Smooth muscle cell (in vitro differentiated cells): ENCODE measurements around the gene NRN1. TPM values are rescaled to one million over a fixed set of nuclear protein-coding genes. Genes with fewer than 3 reads are reported as not detected.
"Not testable (repeated sequence)": the region's sequence is repeated elsewhere in the genome, so short reads cannot be mapped to it uniquely, and the experiment has no call there.

ENCODE experiments used
- DNase-seq: peaks from one replicate; lab custom pipeline; 2025; ENCODE audit not compliant: unreplicated experiment; lab: John Stamatoyannopoulos, UW
- H2AFZ ChIP-seq: fragments of 200-600 bp; sonication (generic); 2 replicates; pipeline ENCODE4 v1.6.0; 2016; ENCODE audit warnings: antibody characterized with exemption, low read depth, mild to moderate bottlenecking
- H3F3A ChIP-seq: fragments of 200-600 bp; sonication (generic); 2 replicates; pipeline ENCODE4 v1.6.0; 2017; ENCODE audit warnings: antibody characterized with exemption, low read depth
- H3K27ac ChIP-seq: fragments of 200-600 bp; sonication (generic); 2 replicates; pipeline ENCODE4 v1.5.1; 2016; ENCODE audit warnings: low read depth, mild to moderate bottlenecking
- H3K27me3 ChIP-seq: fragments of 200-600 bp; sonication (generic); 2 replicates; pipeline ENCODE4 v1.6.1; 2016; ENCODE audit warnings: low read depth, mild to moderate bottlenecking
- H3K36me3 ChIP-seq: fragments of 200-600 bp; sonication (generic); 2 replicates; pipeline ENCODE4 v1.5.1; 2016; ENCODE audit warnings: low read depth
- H3K4me1 ChIP-seq: fragments of 200-600 bp; sonication (generic); 2 replicates; pipeline ENCODE4 v1.5.1; 2016; ENCODE audit warnings: low read depth
- H3K4me2 ChIP-seq: fragments of 200-600 bp; sonication (generic); 2 replicates; pipeline ENCODE4 v1.6.0; 2016; ENCODE audit warnings: mild to moderate bottlenecking
- H3K4me3 ChIP-seq: fragments of 200-600 bp; sonication (generic); 2 replicates; pipeline ENCODE4 v1.5.1; 2016; ENCODE audit warnings: mild to moderate bottlenecking
- H3K79me2 ChIP-seq: fragments of 200-600 bp; sonication (generic); 2 replicates; pipeline ENCODE4 v1.6.0; 2016; ENCODE audit warnings: low read depth, mild to moderate bottlenecking
- H3K9ac ChIP-seq: fragments of 200-600 bp; sonication (generic); 2 replicates; pipeline ENCODE4 v1.6.0; 2016; ENCODE audit warnings: low read depth
- H3K9me3 ChIP-seq: fragments of 200-600 bp; sonication (generic); replicated peaks from 2 replicates; pipeline ENCODE4 v1.5.1; 2016; ENCODE audit warnings: low read depth
- H4K20me1 ChIP-seq: fragments of 200-600 bp; sonication (generic); 2 replicates; pipeline ENCODE4 v1.6.0; 2016; ENCODE audit warnings: low read depth
- CTCF ChIP-seq: fragments of 200-600 bp; sonication (generic); IDR thresholded peaks from 2 replicates; pipeline ENCODE4 v1.5.1; 2017; ENCODE audit warnings: borderline replicate concordance, mild to moderate bottlenecking, antibody characterized with exemption; ENCODE audit not compliant: insufficient read depth, poor library complexity, severe bottlenecking
- WGBS: methylation state at CpG from one replicate; pipeline ENCODE4 v1.1.7; 2016; ENCODE audit warnings: low lambda C conversion rate; 5-methylcytosine and 5-hydroxymethylcytosine counted together
- polyA plus RNA-seq: library from polyadenylated mRNA; unstranded; fragments of >200 nt; fragmentation: Nextera tagmentation; extraction: Ambion mirVana; gene quantifications from 2 replicates; pipeline ENCODE4 v1.2.1, GENCODE V29; 2016
- total RNA-seq: library from RNA; depleted of rRNA; stranded (reverse); fragments of >200 nt; gene quantifications from 2 replicates; pipeline ENCODE4 v1.2.3, GENCODE V29; 2014

Gene NRN1
- total and polyA plus RNA-seq, 2 experiments from 2014 or later: 0.27 TPM; not detected in 1

DNA sequence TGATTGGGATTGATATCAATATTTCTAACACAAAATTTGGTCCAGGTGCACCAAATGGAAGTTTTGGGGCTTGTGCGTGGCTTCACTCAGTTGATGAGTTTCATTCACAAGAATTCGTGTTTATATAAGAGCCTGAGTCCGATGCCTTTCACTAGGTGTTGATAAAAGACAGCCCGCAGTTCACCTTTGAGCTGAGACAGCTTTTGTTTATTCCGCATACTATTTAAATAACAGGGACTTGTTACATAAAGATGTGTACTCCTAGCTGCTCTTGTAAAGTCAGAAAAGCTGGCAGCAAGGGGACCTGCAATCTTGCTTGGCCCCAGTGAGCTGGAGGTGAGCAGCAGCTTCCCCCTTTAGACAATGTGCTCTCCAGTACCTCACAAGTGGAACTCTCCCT lies 19.0 kb upstream of the NRN1 start:
- TF ChIP-seq CTCF: no peak
- 69% methylated on average over 5 of the region's 5 CpGs for WGBS

GRCh38 chr6:6024220-6024619 lies 17.5 kb upstream of the NRN1 start:
- Histone ChIP-seq H3K4me1 (no peaks in the 10 kb centered on the region), H3K79me2 (no peaks in the 10 kb centered on the region), H4K20me1 (no peaks in the 10 kb centered on the region), H3K4me2 (no peak overlapping the region), H2AFZ (no peak overlapping the region), H3F3A (no peaks in the 10 kb centered on the region), H3K27me3 (peaks cover 34% of the 10 kb centered on the region), H3K9ac (no peak overlapping the region), H3K9me3 (no peaks in the 10 kb centered on the region), H3K4me3 (no peak overlapping the region), H3K36me3 (no peaks in the 10 kb centered on the region), H3K27ac (no peak overlapping the region)
- DNase-seq: no peak
- no peak for TF ChIP-seq CTCF
- WGBS: 76% methylated on average over 5 of the region's 5 CpGs

More for the DNA sequence above, 19.0 kb upstream of the NRN1 start:
- Histone ChIP-seq H3K4me1 (no peaks in the 10 kb centered on the region), H4K20me1 (no peaks in the 10 kb centered on the region), H3K4me2 (no peak overlapping the region), H3K36me3 (no peaks in the 10 kb centered on the region), H3K4me3 (no peak overlapping the region), H3K27ac (no peak overlapping the region), H2AFZ (no peak overlapping the region), H3K27me3 (peaks cover 23% of the 10 kb centered on the region), H3F3A (no peaks in the 10 kb centered on the region), H3K79me2 (no peaks in the 10 kb centered on the region), H3K9ac (no peak overlapping the region), H3K9me3 (no peaks in the 10 kb centered on the region)
- DNase-seq: no peak

DNA sequence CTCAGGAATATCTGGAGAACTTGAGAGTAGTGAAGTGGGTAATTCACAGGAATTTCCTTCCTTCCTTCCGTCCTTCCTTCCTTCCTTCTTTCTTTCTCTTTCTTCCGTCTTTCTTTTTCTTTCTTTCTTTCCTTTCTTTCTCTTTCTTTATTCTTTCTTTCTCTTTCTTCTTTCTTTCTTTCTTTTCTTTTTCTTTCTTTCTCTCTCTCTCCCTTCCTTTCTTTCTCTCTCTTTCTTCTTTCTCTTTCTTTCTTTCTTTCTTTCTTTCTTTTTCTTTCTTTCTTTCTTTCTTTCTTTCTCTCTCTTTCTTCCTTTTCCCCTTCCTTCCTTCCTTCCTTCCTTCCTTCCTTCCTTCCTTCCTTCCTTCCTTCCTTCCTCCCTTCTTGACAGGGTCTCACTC lies 16.1 kb upstream of the NRN1 start:
- not testable (repeated sequence) for H3K9ac ChIP-seq, H3K9me3 ChIP-seq, H4K20me1 ChIP-seq, H3K79me2 ChIP-seq, H2AFZ ChIP-seq, H3F3A ChIP-seq, H3K27ac ChIP-seq, H3K4me2 ChIP-seq, H3K4me3 ChIP-seq, H3K36me3 ChIP-seq, H3K4me1 ChIP-seq, DNase-seq
- 44% methylated on average over 2 of the region's 2 CpGs for WGBS
- H3K27me3 ChIP-seq: peaks cover 42% of the 10 kb centered on the region

DNA sequence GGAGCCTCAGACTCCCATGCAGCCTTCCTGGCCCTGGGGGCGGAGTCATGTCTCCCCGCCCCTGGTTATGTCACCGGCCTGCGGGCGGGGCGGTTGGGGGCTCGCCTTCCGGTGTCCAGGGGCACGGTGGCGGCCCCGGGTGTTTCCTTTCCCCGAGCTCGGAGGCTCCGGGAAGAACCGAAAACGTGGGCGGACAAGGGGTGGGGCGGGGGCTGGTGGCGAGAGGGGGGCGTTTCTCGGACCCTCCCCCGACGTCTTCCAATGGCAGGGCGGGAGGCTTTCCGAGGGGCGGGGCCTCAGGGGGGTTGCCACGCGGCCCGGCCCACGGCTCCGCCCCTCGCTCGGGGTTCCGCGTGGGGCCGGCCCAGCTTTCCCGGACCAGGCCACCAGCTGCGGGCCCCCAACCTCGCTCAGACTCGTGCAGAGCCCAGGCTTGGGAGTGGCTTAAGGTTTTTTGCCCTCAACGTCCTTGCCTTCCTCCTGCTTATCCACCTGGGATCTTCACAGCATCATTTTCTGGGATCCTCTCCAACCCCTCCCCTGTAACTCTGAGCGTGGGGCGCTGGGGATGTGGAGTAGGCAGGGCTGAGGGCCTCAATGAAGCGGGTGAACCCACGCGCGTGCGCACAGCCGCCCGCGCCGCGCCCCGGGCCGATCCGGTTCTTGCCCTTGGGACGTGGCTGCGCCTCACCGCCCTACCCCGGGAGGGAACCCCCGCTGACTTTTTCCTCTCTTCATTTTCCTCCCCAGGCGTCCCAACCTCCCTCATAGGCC lies 2.1 kb upstream of the NRN1 start:
- Histone ChIP-seq H3K4me1 (peaks cover 37% of the 10 kb centered on the region), H3K4me3 (peak overlapping the region; percentile 57), H3K36me3 (no peaks in the 10 kb centered on the region), H3K4me2 (peak overlapping the region; percentile 84), H3K9me3 (no peaks in the 10 kb centered on the region), H3K79me2 (no peaks in the 10 kb centered on the region), H3K27me3 (peaks cover 97% of the 10 kb centered on the region), H4K20me1 (no peaks in the 10 kb centered on the region), H2AFZ (peak overlapping the region; percentile 67), H3K27ac (no peak overlapping the region), H3F3A (peaks cover 18% of the 10 kb centered on the region), H3K9ac (no peak overlapping the region)
- WGBS: 1% methylated on average over 36 of the region's 62 CpGs
- TF ChIP-seq CTCF: no peak
- no peak for DNase-seq
